NCI-H1436 treated with DMSO at 0.1 percent for 48 hours (cell line): ENCODE results near the gene C1QL1.
A peak's percentile ranks its signal among the peaks of the same experiment; 100 is the strongest.

Experiments used
- DNase-seq: peaks from one replicate; lab custom pipeline; 2025; lab: John Stamatoyannopoulos, UW

C1QL1 gene

DNA sequence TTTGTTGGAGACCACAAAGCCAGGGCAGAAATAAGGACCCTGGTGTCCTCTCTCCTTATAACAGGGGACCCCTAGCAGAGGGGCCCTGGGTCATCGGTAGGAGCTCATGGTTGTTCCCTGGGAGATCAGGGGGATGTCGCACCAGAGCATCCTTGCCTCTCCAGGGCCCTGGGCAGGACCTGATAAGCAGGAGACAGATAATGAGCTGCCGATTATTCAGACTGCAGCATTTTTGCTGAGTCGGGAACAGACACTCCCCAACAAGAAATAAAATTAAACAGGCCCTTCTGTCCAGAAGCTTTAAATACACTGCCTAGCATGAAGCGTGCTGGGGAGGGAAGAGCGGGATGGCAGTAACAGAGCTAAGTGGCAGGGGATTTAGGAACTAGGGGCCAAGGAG, 37.4 kb downstream of the C1QL1 start:
- DNase-seq: no peak

DNA sequence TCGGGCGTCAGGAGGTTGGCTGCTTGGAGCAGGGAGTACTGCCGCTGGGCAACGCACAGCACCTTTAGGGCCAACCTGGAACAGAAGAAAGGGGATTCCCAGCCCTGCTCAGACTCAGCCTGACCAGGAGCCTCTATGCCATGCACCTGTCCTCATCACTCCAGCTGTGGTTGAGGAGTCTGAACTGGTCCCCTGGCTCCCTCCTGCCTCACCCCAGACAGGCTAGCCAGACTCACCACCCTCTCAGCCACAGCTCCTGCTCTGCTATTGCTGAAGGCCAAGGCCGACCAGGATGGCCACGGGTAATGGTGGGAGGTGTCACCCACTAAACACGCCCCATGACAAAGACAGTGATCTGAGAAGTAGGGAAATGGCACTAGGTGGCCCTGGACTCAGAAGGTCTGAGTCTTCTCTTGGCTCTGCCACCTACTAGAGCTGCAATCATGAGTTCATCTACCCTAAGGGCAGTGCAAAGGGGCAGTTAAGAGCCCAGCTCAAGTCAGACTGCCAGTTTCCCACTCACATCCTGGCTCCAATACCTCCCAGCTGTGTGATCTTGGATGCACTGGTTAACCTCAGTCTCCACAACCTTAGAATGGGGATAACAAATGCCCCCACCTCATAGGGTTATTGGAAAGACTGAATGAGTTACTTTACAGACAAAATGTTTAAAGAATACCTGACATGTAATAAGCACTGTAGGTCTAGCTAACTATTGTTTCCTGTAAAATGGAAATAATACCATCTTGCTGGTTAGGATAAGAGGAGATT, 39.0 kb downstream of the C1QL1 start:
- no peak for DNase-seq

DNA sequence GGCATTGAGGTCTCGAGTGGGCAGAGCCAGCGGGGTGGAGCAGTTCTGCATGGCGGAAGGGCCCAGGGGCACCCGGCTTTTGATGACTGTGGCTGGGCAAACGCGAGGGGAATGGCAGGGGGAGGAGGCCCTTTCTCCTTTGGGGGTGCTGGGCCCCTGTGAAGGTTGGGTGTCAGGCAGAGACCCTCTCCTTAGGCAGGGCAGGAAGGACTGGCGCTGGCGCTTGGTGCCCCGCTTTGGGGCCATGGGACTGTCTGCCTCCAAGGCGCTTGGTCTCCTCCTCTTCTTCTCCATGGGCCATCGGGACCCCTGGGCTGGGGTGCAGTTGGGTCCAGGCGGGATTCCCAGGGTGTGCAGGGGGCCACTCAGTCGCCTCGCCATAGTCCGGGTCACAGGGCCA, 40.0 kb downstream of the C1QL1 start:
- no peak for DNase-seq

DNA sequence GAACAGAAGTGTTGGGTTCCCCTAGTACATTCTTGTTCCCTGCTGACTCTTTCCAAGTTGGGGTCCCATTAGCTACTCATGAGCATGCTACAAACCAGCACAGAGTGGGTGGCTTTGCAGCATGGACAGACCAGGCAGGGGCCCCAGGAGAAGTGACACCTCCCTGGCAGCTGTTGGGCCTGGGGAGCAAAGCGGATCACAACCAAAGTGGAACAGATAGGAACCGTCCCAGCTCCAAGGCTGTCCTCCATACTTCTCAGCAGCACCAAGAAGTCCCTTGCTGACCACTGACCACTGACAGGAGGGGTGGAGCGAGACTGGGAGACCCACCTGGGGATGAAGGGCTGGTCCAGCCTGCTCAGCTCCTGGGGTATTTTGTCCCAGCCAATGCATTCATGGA, 40.4 kb downstream of the C1QL1 start:
- no peak for DNase-seq

DNA sequence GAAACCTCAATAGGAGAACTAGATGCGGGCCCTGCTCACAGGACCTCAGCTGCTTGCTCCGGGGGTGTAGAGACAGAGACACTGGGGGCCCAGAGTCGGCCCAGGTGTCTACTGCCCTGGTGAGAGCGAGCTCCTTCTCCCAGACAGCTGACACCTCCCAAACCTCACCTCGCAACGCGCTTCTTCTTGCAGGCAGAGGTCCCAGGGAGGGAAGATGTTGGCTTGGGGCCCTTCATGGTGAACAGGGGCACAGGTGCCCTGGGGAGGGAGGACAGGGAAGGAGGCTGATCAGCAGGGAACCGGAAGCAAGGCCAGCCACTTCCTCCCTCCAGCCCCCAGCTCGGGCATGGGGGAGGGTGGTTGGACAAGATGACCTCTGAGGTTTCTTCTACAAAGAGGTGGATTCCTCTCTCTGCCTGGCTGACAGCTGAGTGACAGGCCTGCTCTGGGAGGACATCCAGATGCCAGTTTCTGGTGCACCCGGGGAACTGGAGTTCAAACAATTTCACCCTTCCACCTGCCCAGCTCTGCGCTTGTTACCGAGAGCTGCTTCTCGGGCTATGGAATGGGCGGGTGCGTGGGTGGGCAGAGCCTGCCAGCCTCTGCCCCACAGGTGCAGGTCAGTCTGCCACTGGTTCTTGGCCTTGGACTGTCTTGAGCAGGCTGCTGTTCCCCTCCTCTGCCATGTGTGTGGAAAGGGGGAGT, 41.1 kb downstream of the C1QL1 start:
- no peak for DNase-seq

DNA sequence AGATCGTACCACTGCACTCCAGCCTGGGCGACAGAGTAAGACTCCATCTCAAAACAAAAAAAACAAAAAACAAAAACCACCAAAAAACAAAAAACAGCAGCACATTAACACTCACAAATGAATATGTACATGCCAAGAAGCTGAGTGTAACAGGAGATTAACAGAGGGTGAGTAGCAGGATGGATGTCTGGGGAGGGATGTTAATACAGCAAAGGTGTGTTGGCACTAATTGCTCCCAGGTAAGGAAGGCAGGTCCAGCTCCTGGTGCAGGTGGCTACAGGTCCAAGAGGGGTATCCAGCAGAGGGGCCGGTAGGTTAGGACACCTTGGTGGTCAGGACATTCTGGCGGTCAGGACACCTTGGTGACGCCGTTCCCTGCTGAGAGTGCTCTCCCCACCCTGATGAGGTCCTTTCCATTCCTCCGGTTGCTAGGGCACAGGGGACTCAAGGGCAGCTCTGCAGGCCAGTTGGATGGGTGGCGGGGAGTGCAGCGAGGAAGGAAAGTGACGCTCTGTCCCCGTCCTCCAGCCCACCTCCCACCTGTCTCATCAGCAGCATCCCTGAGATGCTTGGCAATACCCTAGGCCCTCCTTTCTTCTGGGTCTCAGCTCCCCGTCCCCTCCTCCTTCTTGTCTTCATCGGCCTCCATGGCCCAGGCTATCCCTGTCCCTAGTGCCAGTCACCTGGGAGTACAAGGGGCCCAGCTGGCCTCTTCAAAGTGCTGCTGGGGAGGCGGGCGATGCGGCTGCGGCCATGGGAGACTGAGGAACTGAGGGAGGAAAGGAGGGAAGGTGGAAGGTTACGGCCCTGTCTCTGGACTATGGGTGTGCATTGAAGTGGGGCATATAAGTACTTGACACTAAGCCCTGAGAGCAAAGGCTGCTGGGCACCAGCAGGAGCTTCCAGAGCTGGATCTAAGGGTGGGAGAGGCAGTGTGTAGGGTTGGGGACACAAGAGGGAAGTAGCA, 42.1 kb downstream of the C1QL1 start:
- DNase-seq: no peak

DNA sequence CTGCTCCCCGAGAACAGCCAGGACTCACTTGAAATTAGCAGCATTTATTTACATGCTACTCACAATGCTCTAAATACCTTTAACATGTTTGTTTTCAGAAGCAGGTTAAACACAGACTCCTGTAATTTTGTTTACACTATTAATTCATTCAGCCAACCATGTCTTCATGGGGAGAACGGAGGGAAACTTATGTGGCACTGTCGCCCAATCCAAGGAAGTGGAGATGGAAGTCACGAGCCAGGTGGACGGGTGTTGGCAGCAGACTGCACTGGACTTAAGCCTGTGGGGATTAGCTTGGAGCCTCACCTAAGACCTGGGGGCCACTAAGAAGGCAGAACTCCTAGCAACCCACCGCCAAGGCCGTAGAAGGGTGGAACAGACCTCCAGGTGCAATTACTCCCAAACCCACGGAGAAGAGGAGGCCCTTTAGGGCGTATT, 44.0 kb downstream of the C1QL1 start:
- DNase-seq: no peak

DNA sequence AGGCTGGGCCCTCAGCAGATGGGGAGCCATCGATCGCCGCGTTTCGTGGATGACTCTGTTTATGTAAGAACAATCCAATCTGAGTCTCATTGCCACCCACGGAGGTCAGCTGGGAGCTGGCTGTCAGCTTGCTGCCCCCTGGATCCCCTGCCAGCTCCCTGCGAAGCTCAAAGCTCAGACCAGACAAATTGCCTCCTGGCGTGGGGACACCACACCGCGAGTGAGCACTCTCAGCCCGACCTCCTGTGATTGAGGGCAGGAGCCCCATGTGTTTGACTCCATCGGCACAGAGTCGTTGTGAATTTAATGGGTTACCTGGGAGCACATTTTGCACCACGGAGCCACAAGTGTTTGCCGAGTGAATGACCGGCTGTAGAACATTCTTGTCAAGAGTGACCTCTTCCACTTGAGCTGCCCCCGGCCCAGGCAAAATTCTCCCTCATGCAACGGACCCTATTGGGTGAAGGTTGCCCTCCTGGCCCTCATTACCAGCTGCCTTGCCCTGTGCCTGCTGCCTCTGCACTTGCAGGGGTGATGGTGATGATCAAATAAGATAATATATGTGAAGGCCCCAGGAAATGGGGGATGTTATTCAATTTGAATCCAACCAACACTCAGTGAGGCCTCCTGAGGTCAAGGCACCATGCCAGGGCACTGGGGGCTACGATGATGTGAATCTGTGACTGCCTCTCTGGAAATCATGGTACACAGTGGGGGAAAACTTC, 45.2 kb downstream of the C1QL1 start:
- no peak for DNase-seq

DNA sequence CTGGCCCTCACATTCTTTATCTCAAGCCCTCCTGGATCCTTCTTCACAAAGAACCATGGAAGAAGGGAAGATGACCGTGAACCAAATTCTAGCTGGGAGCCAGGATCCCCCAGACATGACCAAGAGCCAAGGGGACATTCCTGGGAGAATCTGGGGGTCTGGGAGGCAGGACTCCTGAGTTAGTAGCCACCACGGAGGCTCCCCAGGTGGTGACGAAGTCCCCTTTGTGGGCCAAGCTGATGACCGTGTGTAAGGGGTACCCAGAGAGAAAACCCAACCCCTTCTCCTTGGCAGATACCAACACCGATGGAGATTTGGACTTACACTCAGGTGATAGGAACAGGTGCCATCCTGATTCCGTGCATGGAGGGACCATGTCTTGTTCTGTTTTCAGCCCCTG, 46.0 kb downstream of the C1QL1 start:
- no peak for DNase-seq

DNA sequence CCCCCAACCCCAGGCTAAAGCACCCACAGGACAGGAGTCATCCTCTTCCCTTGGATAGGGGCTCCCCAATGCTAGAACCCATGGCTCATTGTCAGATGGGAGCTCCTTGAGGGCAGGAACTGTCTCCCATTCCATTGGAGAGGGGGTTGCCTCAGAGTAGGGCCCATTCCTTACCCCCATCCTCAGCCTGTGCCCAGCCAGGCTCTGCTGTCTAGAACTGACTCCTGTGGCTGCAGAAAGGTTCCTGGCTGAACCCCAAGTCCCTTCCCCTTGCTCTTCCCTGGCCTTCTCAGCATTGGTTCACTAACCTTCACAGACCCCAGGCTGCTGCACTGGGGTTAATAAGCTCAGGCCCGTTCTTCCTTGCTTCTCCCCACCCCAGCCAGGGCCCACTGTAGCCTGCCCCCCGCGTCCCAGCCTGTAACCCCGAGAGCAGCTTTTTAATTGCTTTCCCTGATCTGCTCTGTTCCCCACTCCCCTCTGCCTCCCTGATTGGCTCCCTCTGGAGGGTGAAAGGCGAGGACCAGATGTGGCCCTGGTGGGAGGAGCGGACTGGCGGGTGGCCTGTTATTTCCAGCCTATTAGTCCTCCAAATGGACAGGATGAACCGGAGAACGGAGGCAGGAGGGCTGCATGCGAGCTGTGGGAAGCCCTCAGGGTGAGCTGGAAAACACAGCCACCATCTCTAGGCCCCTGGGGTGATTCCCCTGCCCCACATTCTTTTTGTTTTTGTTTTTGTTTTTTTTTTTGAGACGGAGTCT, 46.8 kb downstream of the C1QL1 start:
- no peak for DNase-seq

DNA sequence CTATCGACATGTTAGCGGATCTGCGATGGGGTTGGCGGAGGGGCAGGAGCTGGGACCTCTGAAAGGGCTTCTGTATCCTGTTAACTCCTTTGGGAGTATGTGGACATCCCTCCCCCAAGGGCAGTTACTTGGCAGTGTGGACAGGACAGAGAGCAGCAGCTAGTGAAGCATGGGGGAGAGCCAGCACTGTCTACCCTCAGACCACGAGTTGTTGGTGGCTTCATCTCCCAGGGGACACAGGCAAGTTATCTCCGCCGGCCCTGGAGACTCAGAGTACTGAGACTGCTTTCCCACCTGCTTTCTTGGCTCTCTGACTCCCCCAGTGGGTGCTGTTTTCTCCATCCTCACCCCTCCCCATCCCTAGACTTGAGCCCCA, 47.5 kb downstream of the C1QL1 start:
- DNase-seq: no peak

DNA sequence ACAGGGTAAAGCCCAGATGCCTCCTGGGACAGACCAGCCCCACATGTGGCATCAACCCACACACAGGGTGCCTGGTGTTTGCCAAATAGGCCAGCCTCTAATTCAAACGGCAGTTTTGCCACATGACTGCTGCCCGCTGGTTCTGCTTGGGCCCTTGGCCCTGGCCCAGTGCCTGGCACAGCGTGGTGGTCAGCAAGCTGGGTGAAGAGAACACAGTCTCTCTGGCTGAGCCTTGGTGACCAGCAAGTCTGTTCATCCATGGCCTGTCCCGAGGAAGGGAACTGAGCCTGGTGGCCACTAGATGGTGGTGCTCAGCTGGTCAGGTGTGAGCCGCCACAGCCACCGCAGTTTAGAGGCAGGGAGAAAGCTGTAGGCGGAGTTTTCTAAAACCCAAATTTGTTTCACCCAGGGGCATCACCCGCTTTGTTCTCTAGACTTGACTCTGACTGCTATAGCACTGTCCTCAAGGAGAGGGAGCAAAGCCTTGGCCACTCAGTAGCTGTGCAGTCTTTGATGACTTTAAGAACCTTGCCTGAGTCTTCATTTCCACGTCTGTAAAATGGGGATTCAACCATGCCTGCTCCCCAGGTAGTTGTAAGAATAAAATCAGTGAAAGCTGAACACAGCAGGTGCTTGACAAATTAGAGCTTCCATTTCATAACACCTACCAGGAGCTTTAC, 48.1 kb downstream of the C1QL1 start:
- DNase-seq: peak; percentile 26

DNA sequence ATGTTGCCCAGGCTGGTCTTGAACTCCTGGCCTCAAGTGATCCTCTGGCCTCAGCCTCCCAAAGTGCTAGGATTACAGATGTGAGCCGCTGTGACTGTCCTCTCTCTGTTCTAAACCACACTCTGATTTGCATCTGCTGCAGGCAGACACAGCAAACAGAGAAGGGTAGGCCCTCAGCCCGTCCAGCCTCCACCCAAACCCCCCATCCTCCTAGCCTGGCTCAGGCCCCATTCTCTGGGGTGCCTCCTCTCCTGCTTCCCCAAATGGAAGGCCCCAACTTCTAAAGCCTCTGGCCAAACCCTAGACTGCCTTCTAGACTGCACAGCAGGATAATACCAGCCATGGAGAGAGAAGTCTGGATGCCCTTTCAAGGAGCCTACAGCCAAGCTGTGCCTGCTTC, 48.7 kb downstream of the C1QL1 start:
- no peak for DNase-seq

DNA sequence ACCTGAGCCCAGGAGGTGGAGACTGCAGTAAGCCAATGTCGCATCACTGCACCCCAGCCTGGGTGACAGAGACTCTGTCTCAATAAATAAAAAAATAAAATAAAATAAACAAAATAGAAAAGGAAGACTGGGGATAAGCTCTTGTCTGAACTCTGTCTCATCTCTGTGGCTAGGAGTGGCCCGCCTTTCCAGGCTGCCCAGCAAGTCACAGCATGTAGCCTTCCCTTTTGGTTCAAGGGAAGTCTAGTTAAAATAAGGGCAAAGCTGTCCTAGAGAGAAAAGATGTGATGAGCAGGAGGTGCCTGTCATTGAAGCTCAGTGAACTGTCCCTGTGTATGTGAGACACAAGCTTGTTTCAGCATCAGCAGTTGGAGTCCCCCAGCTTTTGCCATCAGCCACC, 50.1 kb downstream of the C1QL1 start:
- no peak for DNase-seq

DNA sequence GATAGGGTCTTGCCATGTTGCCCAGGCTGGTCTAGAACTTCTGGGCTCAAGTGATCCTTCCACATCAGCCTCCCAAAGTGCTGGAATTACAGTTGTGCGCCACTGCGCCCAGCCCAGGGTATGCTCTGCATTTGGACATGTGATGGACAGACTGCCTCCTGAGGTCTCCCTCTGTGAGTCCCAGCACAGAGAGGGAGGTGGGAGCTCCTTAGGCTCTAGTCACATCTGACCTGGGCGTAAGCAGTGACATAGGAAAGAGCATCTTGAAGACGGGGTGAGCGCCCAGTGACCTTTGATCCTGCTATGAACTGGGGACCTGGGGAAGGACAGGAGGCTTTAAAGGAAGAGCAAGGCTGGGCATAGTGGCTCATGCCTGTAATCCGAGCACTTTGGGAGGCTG, 50.6 kb downstream of the C1QL1 start:
- no peak for DNase-seq

DNA sequence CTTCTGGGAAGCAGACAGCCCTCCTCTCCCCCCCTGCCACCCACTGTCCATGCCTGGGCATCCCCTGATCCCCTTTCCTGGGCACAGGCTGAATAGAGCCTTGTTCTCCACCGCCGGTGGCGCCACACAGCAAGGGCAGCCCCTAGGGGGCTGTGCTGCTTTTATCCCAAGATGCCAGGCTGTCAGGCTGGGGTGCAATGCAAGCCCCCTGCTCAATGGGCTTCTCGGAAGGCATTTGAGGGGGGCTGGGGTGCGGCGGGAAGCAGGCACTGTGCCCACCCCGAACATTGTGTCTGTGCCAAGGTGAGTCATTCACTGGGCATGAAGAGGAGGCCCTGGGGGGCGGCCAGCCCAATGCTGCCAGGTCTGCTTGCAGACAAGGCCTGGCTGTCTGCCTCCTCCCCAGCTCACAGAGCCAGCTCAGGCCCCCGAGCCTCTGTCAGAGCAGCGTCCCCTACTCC, 51.3 kb downstream of the C1QL1 start:
- no peak for DNase-seq

DNA sequence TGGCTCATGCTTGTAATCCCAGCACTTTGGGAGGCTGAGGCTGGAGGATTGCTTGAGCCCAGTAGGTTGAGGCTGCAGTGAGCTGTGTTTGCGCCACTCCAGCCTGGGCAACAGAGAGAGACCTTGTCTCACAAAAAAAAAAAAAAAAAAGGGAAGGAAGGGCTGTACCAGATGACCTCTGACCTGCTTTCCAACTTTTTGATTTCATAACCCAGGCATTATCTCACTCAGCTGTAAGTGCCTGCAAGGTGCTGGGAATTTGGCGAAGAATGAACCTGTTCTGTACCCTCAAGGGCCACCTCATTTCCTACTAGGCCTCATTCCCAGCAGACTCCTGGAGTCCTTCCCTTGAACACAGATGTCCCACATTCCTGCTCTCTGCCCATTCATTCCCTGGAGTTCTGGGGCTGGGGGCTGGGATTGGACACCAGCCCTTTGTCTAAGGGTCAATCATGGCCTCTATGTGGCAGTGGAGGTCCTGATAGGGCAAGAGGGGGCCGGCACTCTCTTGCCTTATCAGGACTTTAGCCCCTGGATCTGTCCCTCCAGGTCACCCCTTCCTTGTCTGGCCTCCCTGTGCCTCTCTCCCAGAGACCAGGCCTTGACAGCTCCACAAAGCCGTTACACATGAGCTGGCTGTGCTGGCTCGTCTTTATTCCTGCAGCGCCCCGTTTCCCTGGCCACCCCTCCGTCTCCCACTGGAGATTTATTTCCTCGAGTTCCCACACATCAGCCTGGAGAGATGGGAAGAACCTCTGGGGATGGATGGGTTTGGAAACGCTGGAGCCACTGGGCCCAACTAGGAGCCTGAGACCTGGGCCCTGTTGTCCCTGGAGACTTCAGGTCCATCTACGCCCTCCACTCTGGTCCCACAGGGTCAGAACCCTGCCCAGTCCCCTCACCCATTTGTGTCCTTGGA, 52.0 kb downstream of the C1QL1 start:
- no peak for DNase-seq

DNA sequence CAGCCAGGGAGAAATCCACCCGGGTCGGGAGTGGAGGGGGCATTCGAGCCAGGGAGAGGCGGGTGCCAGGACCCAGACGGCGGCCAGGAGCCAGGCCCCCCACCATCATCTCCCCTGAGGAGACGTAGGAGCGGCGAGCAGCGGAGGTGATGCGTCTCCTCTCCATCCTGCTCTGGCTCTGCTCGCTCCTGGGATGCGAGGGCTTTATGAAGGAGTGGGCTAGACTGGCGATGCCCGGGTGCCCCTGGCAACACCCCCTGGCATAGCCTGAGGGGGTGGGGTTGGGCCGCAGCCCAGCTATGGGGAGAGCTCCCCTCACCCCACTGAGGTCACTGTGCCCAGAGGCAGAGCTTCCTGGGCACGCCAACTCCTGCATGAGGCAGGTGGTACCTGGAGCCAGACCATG, 52.8 kb downstream of the C1QL1 start, which contains the start of gene GFAP:
Gene GFAP (minus strand): TSS at position 180 of the 406 bp plus-strand sequence. CDS start 14 bp downstream, at position 166.
- DNase-seq: no peak

DNA sequence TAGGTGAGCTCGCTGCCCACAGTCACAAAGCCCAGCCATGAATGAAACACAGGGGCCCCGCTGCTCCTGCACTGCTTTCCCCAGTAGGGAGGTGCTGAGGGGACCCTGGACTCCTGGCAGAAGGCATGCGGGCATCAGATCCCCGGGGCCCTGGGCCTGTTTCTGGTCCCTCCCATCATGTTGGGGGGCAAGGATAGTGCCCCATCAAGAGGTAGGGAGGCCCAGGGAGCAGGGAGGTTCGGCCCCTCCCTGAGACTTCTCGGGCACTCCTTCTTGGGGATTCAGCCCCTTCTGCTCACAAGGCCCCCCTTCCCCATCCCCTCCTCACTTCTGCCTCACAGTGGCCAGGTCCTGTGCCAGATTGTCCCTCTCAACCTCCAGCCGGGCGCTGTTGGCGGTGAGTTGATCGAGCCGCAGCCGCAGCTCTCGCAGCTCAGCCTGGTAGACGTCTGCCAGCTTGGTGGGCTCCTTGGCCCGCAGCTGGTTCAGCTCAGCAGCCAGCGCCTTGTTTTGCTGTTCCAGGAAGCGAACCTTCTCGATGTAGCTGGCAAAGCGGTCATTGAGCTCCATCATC, 53.3 kb downstream of the C1QL1 start:
- DNase-seq: no peak
